ENCODE measurements around the gene VIT.

The VIT gene

GRCh38 chr2:36695746-36696415 lies 626 bp upstream of the VIT start:
- TF ChIP-seq ZFX (IDR thresholded peaks at IDR 0.05; ENCODE audit: borderline replicate concordance) (no peak), CTCF (IDR thresholded peaks at IDR 0.05) (0 out of 2 replicates have a peak, but pooled peaks have one; percentile 8)
- no peak overlapping the region for H3K27ac ChIP-seq

GRCh38 chr2:36697424-36698066 lies 1.0 kb downstream of the VIT start:
- no peak overlapping the region for H3K27ac ChIP-seq
- no peak for TF ChIP-seq CTCF (IDR thresholded peaks at IDR 0.05)
- no peak for TF ChIP-seq ZFX (IDR thresholded peaks at IDR 0.05; ENCODE audit: borderline replicate concordance)

GRCh38 chr2:36698993-36699392 lies 2.5 kb downstream of the VIT start:
- H3K27ac ChIP-seq, result no peak overlapping the region
- TF ChIP-seq CTCF (IDR thresholded peaks at IDR 0.05) (no peak), ZFX (IDR thresholded peaks at IDR 0.05; ENCODE audit: borderline replicate concordance) (no peak)

GRCh38 chr2:36700311-36700710 lies 3.8 kb downstream of the VIT start:
- TF ChIP-seq ZFX (IDR thresholded peaks at IDR 0.05; ENCODE audit: borderline replicate concordance) (no peak), CTCF (IDR thresholded peaks at IDR 0.05) (no peak)
- no peak overlapping the region for H3K27ac ChIP-seq

- no peak for TF ChIP-seq ZFX (IDR thresholded peaks at IDR 0.05; ENCODE audit: borderline replicate concordance)
- no peak overlapping the region for H3K27ac ChIP-seq
These were observed 4.9 kb downstream of the VIT start for GRCh38 chr2:36701391-36701795.

- no peak overlapping the region for H3K27ac ChIP-seq
- no peak for TF ChIP-seq CTCF (IDR thresholded peaks at IDR 0.05)
- no peak for TF ChIP-seq ZFX (IDR thresholded peaks at IDR 0.05; ENCODE audit: borderline replicate concordance)
These were observed 5.4 kb downstream of the VIT start for GRCh38 chr2:36701918-36702317.

GRCh38 chr2:36702781-36703180 lies 6.3 kb downstream of the VIT start:
- no peak overlapping the region for H3K27ac ChIP-seq
- TF ChIP-seq CTCF (IDR thresholded peaks at IDR 0.05), result no peak
- no peak for TF ChIP-seq ZFX (IDR thresholded peaks at IDR 0.05; ENCODE audit: borderline replicate concordance)
